GM12872 (cell line): ENCODE measurements around the gene UTP4.

Experiments used
- CTCF ChIP-seq: IDR thresholded peaks from 3 replicates; pipeline ENCODE4 v1.5.1; 2011; ENCODE audit warnings: low read depth, mild to moderate bottlenecking, low read length, moderate library complexity; ENCODE audit not compliant: insufficient read depth

Gene UTP4

GRCh38 chr16:69217433-69217832 lies 85.0 kb downstream of the UTP4 start:
- no peak for TF ChIP-seq CTCF
